ENCODE measurements around the gene NDN. TPM values are rescaled to one million over a fixed set of nuclear protein-coding genes. Genes with fewer than 3 reads are reported as not detected.

Gene NDN
- total and polyA plus RNA-seq, 2 donors (not counting 3 experiments of a cell fraction or from before 2014, with no cell fraction given), result 19.2 to 23.1 TPM

GRCh38 chr15:23645371-23646164, 41.5 kb downstream of the NDN start:
- Histone ChIP-seq H3K4me3 (replicated peaks in 1 of 3; ENCODE audit: insufficient read depth in 1 of 3, low read depth in 1 of 3, low read length in 3 of 3) (no peak overlapping the region), H4K20me1 (replicated peaks; ENCODE audit: control insufficient read depth, extremely low read depth, insufficient read depth, low read length) (no peaks in the 10 kb centered on the region), H3K79me2 (ENCODE audit: control insufficient read depth, insufficient read depth, low read length) (no peaks in the 10 kb centered on the region), H3K4me1 (ENCODE audit: control insufficient read depth, extremely low read depth, insufficient read depth, low read length) (no peaks in the 10 kb centered on the region), H3K9ac (replicated peaks; ENCODE audit: extremely low read depth, insufficient read depth, low read length) (no peak overlapping the region), H3K4me2 (ENCODE audit: insufficient read depth, low read length) (no peak overlapping the region), H3K9me3 (replicated peaks; ENCODE audit: control insufficient read depth, insufficient read depth, low read length) (no peaks in the 10 kb centered on the region), H3K9me1 (replicated peaks; ENCODE audit: control insufficient read depth, extremely low read depth, insufficient read depth, low read length) (no peaks in the 10 kb centered on the region), H2AFZ (ENCODE audit: low read depth, low read length) (no peak overlapping the region), H3K36me3 (ENCODE audit: control insufficient read depth in 2 of 2, extremely low read depth in 1 of 2, insufficient read depth in 2 of 2, low read length in 2 of 2) (no peaks in the 10 kb centered on the region), H3K27me3 (ENCODE audit: control insufficient read depth in 2 of 2, insufficient read depth in 2 of 2, low read length in 2 of 2) (peaks cover 3 to 6% of the 10 kb centered on the region in 2 experiments), H3K27ac (ENCODE audit: insufficient read depth, low read depth, low read length) (no peak overlapping the region)
- intact Hi-C loops (cut with micrococcal nuclease), result loop anchor here (10.0 kb wide), 3 partner anchors 1309 to 1859 kb away; partner anchors contain the start of genes SNRPN and SNURF
- dilution Hi-C loops (cut with MboI; ENCODE audit: extremely low pct_ligation_motif_present, low sequenced_read_pairs), result no loop called here
- no peak for TF ChIP-seq JUN (IDR thresholded peaks at IDR 0.05; ENCODE audit: borderline replicate concordance, insufficient read depth, insufficient read length, low read depth)
- no peak for TF ChIP-seq MYC (IDR thresholded peaks at IDR 0.05; ENCODE audit: low read depth, low read length)
- no peak for TF ChIP-seq CTCF (IDR thresholded peaks at IDR 0.05; ENCODE audit: extremely low read depth in 1 of 2, insufficient read depth in 1 of 2, low read depth in 1 of 2, low read length in 2 of 2)
- TF ChIP-seq GATA2 (IDR thresholded peaks at IDR 0.05; ENCODE audit: insufficient read depth, insufficient read length, low read depth, low read length), result no peak
- no peak for TF ChIP-seq POLR2A (IDR thresholded peaks at IDR 0.05; ENCODE audit: low read depth, low read length)
- TF ChIP-seq FOS (IDR thresholded peaks at IDR 0.05; ENCODE audit: borderline replicate concordance, insufficient read depth, low read length), result no peak
- FAIRE-seq, result no peak
- DNase-seq (ENCODE audit: low read depth, low spot score), result no peak
- POLR2A ChIA-PET, result no interaction called here
- no TSS peak for BruUV-seq (replicated peaks)
- CTCF ChIA-PET, result no interaction called here

All from endothelial cell of umbilical vein (primary cell).